Adipocyte (in vitro differentiated cells): Measurements from ENCODE around the gene SLC39A11.
"Not testable (repeated sequence)": the region's sequence is repeated elsewhere in the genome, so short reads cannot be mapped to it uniquely, and the experiment has no call there.

Experiments
- DNase-seq: peaks from one replicate; pipeline ENCODE4 v3.0.0-alpha.2; 2015; ENCODE audit warnings: low read depth
- H3K27me3 ChIP-seq: replicated peaks from 2 replicates; pipeline ENCODE4 v1.7.0; 2013; ENCODE audit warnings: mild to moderate bottlenecking, low read length, moderate library complexity; ENCODE audit not compliant: control insufficient read depth, insufficient read depth
- H3K36me3 ChIP-seq: 2 replicates; pipeline ENCODE4 v1.7.0; 2013; ENCODE audit warnings: low read length, mild to moderate bottlenecking, moderate library complexity; ENCODE audit not compliant: control insufficient read depth, insufficient read depth, severe bottlenecking
- H3K4me1 ChIP-seq: 2 replicates; pipeline ENCODE4 v1.7.0; 2013; ENCODE audit warnings: mild to moderate bottlenecking, low read length, moderate library complexity; ENCODE audit not compliant: control insufficient read depth, insufficient read depth
- H3K4me3 ChIP-seq: 2 replicates; pipeline ENCODE4 v1.7.0; 2013; ENCODE audit warnings: mild to moderate bottlenecking, low read length, moderate library complexity
- H3K9ac ChIP-seq: 2 replicates; pipeline ENCODE4 v1.7.0; 2013; ENCODE audit warnings: mild to moderate bottlenecking, low read length, moderate library complexity
- H3K9me3 ChIP-seq: 2 replicates; pipeline ENCODE4 v1.7.0; 2013; ENCODE audit warnings: mild to moderate bottlenecking, low read length, moderate library complexity; ENCODE audit not compliant: control insufficient read depth

The SLC39A11 gene

GRCh38 chr17:73105431-73105830 lies 12.9 kb upstream of the SLC39A11 start:
- H3K27me3 ChIP-seq: peaks cover 3% of the 10 kb centered on the region
- H3K36me3 ChIP-seq: no peaks in the 10 kb centered on the region
- peaks cover 3% of the 10 kb centered on the region for H3K4me1 ChIP-seq
- no peak for DNase-seq
- no peak overlapping the region for H3K4me3 ChIP-seq
- H3K9ac ChIP-seq: no peak overlapping the region
- H3K9me3 ChIP-seq: peaks cover 3% of the 10 kb centered on the region

GRCh38 chr17:73104450-73104849 lies 12.0 kb upstream of the SLC39A11 start:
- Histone ChIP-seq H3K27me3 (peaks cover 8% of the 10 kb centered on the region), H3K4me1 (peaks cover 3% of the 10 kb centered on the region)

GRCh38 chr17:73103641-73104335 lies 11.3 kb upstream of the SLC39A11 start:
- Histone ChIP-seq H3K4me1 (peaks cover 3% of the 10 kb centered on the region), H3K9ac (no peak overlapping the region), H3K9me3 (peaks cover 3% of the 10 kb centered on the region), H3K4me3 (no peak overlapping the region), H3K36me3 (no peaks in the 10 kb centered on the region), H3K27me3 (peaks cover 14% of the 10 kb centered on the region)
- peak; percentile 9 for DNase-seq

More at GRCh38 chr17:73104450-73104849, 12.0 kb upstream of the SLC39A11 start:
- no peak overlapping the region for H3K9ac ChIP-seq
- H3K36me3 ChIP-seq: no peaks in the 10 kb centered on the region
- peaks cover 3% of the 10 kb centered on the region for H3K9me3 ChIP-seq
- no peak for DNase-seq
- no peak overlapping the region for H3K4me3 ChIP-seq

GRCh38 chr17:73101031-73101430 lies 8.5 kb upstream of the SLC39A11 start:
- H3K9ac ChIP-seq: no peak overlapping the region
- peaks cover 3% of the 10 kb centered on the region for H3K9me3 ChIP-seq
- no peak overlapping the region for H3K4me3 ChIP-seq
- H3K4me1 ChIP-seq: peaks cover 10% of the 10 kb centered on the region
- no peaks in the 10 kb centered on the region for H3K36me3 ChIP-seq
- DNase-seq: no peak
- H3K27me3 ChIP-seq: peaks cover 14% of the 10 kb centered on the region

DNA sequence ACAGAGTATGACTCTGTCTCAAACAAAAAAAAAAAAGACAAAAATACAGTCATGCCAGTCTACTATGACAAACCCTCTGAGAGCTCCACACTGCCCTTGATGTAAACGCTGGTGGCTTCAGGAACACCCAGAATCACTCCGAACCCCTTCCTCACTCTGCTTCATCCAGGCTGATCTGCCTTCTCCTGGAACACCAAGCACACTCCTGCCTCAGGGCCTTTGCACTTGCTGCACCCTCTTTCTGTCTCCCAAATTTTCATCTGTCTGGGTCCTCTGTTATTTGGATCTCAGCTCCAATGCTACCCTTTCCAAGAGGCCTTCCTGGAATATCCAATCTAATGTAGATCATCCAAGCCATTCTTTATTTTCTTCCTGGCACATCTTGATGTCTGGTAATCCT lies 7.9 kb upstream of the SLC39A11 start:
- H3K27me3 ChIP-seq: peaks cover 14% of the 10 kb centered on the region
- H3K9ac ChIP-seq: no peak overlapping the region
- peaks cover 3% of the 10 kb centered on the region for H3K9me3 ChIP-seq
- H3K4me1 ChIP-seq: peaks cover 10% of the 10 kb centered on the region
- H3K36me3 ChIP-seq: no peaks in the 10 kb centered on the region
- no peak overlapping the region for H3K4me3 ChIP-seq
- DNase-seq: no peak

DNA sequence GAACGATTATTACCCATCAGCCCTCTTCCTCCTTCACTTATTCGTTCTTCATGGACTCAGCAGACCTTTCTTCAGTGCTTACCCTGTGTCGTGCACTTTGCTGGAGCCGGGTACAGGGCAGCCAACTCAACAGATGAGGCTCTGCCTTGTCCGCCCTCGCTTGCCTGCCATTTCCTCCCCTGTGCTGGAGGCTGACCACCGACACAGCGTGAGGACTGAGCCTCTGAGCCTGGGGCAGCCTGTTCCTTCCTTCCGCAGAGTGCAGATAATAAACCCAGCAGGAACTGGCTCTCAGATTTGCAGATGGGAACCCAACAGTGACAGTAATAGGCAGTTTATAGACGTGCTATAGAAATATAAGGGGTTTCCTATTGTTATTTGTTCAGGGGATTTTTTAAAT lies 7.0 kb upstream of the SLC39A11 start:
- peaks cover 10% of the 10 kb centered on the region for H3K4me1 ChIP-seq
- H3K9ac ChIP-seq: no peak overlapping the region
- no peak for DNase-seq
- H3K36me3 ChIP-seq: no peaks in the 10 kb centered on the region
- H3K4me3 ChIP-seq: no peak overlapping the region
- H3K9me3 ChIP-seq: no peaks in the 10 kb centered on the region
- peaks cover 14% of the 10 kb centered on the region for H3K27me3 ChIP-seq

DNA sequence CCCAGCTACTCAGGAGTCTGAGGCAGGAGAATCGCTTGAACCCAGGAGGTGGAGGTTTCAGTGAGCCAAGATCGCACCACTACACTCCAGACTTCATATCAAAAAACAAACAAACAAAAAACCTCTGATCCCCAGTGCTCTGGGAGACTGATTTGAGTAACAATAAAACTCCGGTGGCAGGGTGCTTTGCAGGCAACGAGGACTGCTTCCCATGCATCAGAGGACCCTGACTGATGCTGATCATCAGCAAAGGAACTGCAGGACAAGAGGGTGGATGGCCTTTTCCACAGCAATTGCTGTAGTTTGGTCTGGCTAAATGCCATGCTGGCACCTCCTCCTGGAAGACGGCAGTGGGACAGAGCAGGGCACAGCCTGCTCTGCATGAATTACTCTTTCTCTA lies 6.4 kb upstream of the SLC39A11 start:
- Histone ChIP-seq H3K9ac (no peak overlapping the region), H3K4me1 (peaks cover 10% of the 10 kb centered on the region), H3K36me3 (no peaks in the 10 kb centered on the region), H3K27me3 (peaks cover 14% of the 10 kb centered on the region), H3K9me3 (no peaks in the 10 kb centered on the region), H3K4me3 (no peak overlapping the region)
- no peak for DNase-seq

- peaks cover 14% of the 10 kb centered on the region for H3K27me3 ChIP-seq
- not testable (repeated sequence) for DNase-seq, H3K9me3 ChIP-seq, H3K9ac ChIP-seq, H3K4me3 ChIP-seq, H3K36me3 ChIP-seq
- H3K4me1 ChIP-seq: peaks cover 10% of the 10 kb centered on the region
Observed at GRCh38 chr17:73097973-73098765, 5.7 kb upstream of the SLC39A11 start.

DNA sequence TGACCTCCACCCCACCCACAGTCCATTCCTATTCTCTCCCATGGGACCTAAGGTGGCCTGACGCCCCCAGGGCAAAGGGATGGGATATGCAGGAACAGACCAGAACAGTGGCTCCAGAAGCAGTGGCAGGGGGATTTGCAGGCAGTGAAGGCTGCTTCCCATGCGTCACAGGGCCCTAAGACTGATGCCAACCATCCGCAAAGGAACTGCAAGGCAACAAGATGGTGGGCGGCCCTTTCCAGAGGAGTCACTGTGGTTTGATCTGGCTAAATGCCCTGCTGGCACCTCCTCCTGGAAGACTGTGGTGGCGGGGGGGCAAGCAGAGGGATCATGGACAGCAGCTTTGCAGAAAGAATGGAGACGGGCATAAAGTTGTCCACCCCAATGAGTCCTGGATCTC lies 4.4 kb upstream of the SLC39A11 start:
- no peak overlapping the region for H3K9ac ChIP-seq
- no peaks in the 10 kb centered on the region for H3K36me3 ChIP-seq
- peaks cover 16% of the 10 kb centered on the region for H3K4me1 ChIP-seq
- no peak for DNase-seq
- H3K4me3 ChIP-seq: no peak overlapping the region
- H3K9me3 ChIP-seq: no peaks in the 10 kb centered on the region
- peaks cover 14% of the 10 kb centered on the region for H3K27me3 ChIP-seq

- no peak for DNase-seq
- Histone ChIP-seq H3K9me3 (no peaks in the 10 kb centered on the region), H3K27me3 (peaks cover 14% of the 10 kb centered on the region), H3K4me1 (peaks cover 21% of the 10 kb centered on the region), H3K4me3 (no peak overlapping the region), H3K36me3 (no peaks in the 10 kb centered on the region), H3K9ac (no peak overlapping the region)
Observed at GRCh38 chr17:73096211-73096610, 3.7 kb upstream of the SLC39A11 start.

DNA sequence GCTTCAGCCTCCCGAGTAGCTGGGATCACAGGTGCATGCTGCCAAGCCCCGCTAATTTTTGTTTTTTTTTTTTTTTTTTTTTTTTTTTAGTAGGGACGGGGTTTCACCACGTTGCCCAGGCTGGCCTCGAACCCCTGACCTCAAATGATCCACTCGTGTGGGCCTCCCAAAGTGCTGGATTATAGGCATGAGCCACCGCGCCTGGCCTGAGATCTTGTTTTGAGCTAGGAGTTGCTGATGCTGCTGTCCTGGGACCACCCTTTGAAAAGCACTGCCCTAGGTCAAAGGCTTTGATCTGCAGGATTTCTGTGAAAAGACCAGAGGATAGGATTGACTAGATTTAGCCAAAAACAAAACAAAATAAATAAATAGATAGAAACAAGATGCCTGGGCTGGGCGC lies 798 bp upstream of the SLC39A11 start:
- no peaks in the 10 kb centered on the region for H3K36me3 ChIP-seq
- no peaks in the 10 kb centered on the region for H3K27me3 ChIP-seq
- peak overlapping the region; percentile 82 for H3K4me3 ChIP-seq
- DNase-seq: no peak
- H3K9ac ChIP-seq: no peak overlapping the region
- peaks cover 21% of the 10 kb centered on the region for H3K4me1 ChIP-seq
- H3K9me3 ChIP-seq: no peaks in the 10 kb centered on the region
